ENCODE results near the gene RPS6KB2.
A peak's percentile ranks its signal among the peaks of the same experiment; 100 is the strongest.

Gene RPS6KB2

GRCh38 chr11:67466962-67467771, 38.9 kb downstream of the RPS6KB2 start:
- Histone ChIP-seq H3K4me3 (no peak overlapping the region), H3K36me3 (no peaks in the 10 kb centered on the region), H3K27ac (peak overlapping the region; percentile 84 to 95), H3K9me3 (no peaks in the 10 kb centered on the region), H3K4me1 (peaks cover 0 to 52% (median 38%) of the 10 kb centered on the region in 4 donors), H3K27me3 (no peaks in the 10 kb centered on the region)
- TF ChIP-seq, protein P1, sequence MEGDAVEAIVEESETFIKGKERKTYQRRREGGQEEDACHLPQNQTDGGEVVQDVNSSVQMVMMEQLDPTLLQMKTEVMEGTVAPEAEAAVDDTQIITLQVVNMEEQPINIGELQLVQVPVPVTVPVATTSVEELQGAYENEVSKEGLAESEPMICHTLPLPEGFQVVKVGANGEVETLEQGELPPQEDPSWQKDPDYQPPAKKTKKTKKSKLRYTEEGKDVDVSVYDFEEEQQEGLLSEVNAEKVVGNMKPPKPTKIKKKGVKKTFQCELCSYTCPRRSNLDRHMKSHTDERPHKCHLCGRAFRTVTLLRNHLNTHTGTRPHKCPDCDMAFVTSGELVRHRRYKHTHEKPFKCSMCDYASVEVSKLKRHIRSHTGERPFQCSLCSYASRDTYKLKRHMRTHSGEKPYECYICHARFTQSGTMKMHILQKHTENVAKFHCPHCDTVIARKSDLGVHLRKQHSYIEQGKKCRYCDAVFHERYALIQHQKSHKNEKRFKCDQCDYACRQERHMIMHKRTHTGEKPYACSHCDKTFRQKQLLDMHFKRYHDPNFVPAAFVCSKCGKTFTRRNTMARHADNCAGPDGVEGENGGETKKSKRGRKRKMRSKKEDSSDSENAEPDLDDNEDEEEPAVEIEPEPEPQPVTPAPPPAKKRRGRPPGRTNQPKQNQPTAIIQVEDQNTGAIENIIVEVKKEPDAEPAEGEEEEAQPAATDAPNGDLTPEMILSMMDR (IDR thresholded peaks at IDR 0.05), result no peak
- intact Hi-C loops (cut with DNase I; ENCODE audit: low total_unique reads), result loop anchor here (5.0 kb wide), 2 partner anchors 45 to 65 kb away; partner anchors contain the start of genes PPP1CA and TBC1D10C
- DNase-seq, result peak in 1 of 2 donors; percentile 64

- peak overlapping the region; percentile 68 to 81 for H3K4me3 ChIP-seq
- H3K27me3 ChIP-seq, result no peaks in the 10 kb centered on the region
- intact Hi-C loops (cut with DNase I; ENCODE audit: low total_unique reads), result loop anchor here (2.0 to 5.0 kb wide), 3 partner anchors 39 to 66 kb away; partner anchors contain the start of genes PPP1CA and TBC1D10C
- no peaks in the 10 kb centered on the region for H3K9me3 ChIP-seq
- DNase-seq, result peak in 1 of 2 donors; percentile 83
- TF ChIP-seq, protein P1 (IDR thresholded peaks at IDR 0.05), result no peak
- H3K36me3 ChIP-seq, result no peaks in the 10 kb centered on the region
- peak overlapping the region; percentile 84 to 95 for H3K27ac ChIP-seq
- H3K4me1 ChIP-seq, result peaks cover 0 to 52% (median 38%) of the 10 kb centered on the region in 4 donors
Observed at GRCh38 chr11:67468056-67468455, 39.8 kb downstream of the RPS6KB2 start.

GRCh38 chr11:67468456-67468758, 40.1 kb downstream of the RPS6KB2 start:
- no peaks in the 10 kb centered on the region for H3K36me3 ChIP-seq
- TF ChIP-seq, protein P1 (IDR thresholded peaks at IDR 0.05), result no peak
- peak overlapping the region; percentile 68 to 81 for H3K4me3 ChIP-seq
- no peak for DNase-seq
- peak overlapping the region; percentile 84 to 95 for H3K27ac ChIP-seq
- intact Hi-C loops (cut with DNase I; ENCODE audit: low total_unique reads), result loop anchor here (2.0 to 5.0 kb wide), 3 partner anchors 38 to 66 kb away; partner anchors contain the start of genes PPP1CA and TBC1D10C
- peaks cover 0 to 52% (median 37%) of the 10 kb centered on the region in 4 donors for H3K4me1 ChIP-seq
- no peaks in the 10 kb centered on the region for H3K9me3 ChIP-seq
- H3K27me3 ChIP-seq, result no peaks in the 10 kb centered on the region

GRCh38 chr11:67468759-67469507, 40.6 kb downstream of the RPS6KB2 start, which contains the start of gene TMEM134:
Gene TMEM134, minus strand, starts transcription at chr11:67469251. Its CDS starts 59 bp downstream, at chr11:67469192.
- TF ChIP-seq, protein P1 (IDR thresholded peaks at IDR 0.05), result peak; percentile 36 to 51
- Histone ChIP-seq H3K36me3 (no peaks in the 10 kb centered on the region), H3K4me1 (peaks cover 0 to 49% (median 32%) of the 10 kb centered on the region in 4 donors), H3K27me3 (no peaks in the 10 kb centered on the region), H3K4me3 (peak within 1 kb of the TSS; percentile 68 to 81), H3K9me3 (no peaks in the 10 kb centered on the region), H3K27ac (peak within 1 kb of the TSS; percentile 84 to 95)
- DNase-seq, result peak; percentile 90 to 95
- intact Hi-C loops (cut with DNase I; ENCODE audit: low total_unique reads), result loop anchor here (2.0 to 5.0 kb wide), 3 partner anchors 38 to 67 kb away; partner anchors contain the start of genes PPP1CA and TBC1D10C

- Histone ChIP-seq H3K27ac (peak overlapping the region; percentile 84 to 95), H3K36me3 (no peaks in the 10 kb centered on the region), H3K4me1 (peaks cover 0 to 44% (median 28%) of the 10 kb centered on the region in 4 donors), H3K9me3 (no peaks in the 10 kb centered on the region), H3K27me3 (no peaks in the 10 kb centered on the region), H3K4me3 (peak overlapping the region; percentile 68 to 81)
- intact Hi-C loops (cut with DNase I; ENCODE audit: low total_unique reads), result loop anchor here (2.0 to 5.0 kb wide), 3 partner anchors 37 to 67 kb away; partner anchors contain the start of genes PPP1CA and TBC1D10C
- TF ChIP-seq, protein P1 (IDR thresholded peaks at IDR 0.05), result no peak
- no peak for DNase-seq
Observed at GRCh38 chr11:67469508-67469811, 41.2 kb downstream of the RPS6KB2 start.
